ENCODE measurements around the gene MEIS2. TPM values are rescaled to one million over a fixed set of nuclear protein-coding genes. Genes with fewer than 3 reads are reported as not detected.
A peak's percentile ranks its signal among the peaks of the same experiment; 100 is the strongest.

Gene MEIS2
- total RNA-seq, 1 donor from 2014 or later = 44.9 TPM

DNA sequence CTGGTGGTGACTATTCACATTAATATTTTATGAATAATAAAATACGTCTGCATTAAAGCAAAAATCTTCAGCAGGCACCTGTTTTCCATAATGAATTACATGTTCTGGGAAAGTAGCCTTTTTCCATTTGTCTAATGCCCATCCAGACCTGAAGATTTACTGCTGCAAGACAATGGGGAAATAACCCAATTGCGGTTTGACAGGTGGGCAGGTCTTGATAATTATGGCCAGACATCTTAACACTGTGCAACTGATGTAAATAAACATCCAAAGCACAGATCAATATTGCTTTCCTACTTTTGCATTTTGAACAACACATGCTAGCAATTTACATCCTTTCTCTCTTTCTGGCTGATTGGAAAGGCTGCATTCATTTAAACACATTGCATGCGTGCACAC, 173.9 kb downstream of the MEIS2 start:
- intact Hi-C loops (cut with micrococcal nuclease) = no loop called here
- DNase-seq = no peak
- ATAC-seq = no peak

GRCh38 chr15:36925653-36926426, 174.5 kb downstream of the MEIS2 start:
- intact Hi-C loops (cut with micrococcal nuclease) = no loop called here
- ATAC-seq (peak; percentile 52), DNase-seq (no peak)

- intact Hi-C loops (cut with micrococcal nuclease) = no loop called here
- DNase-seq = no peak
- ATAC-seq = no peak
These were observed 175.3 kb downstream of the MEIS2 start for GRCh38 chr15:36925049-36925448.

GRCh38 chr15:36924034-36924433, 176.3 kb downstream of the MEIS2 start:
- no peak for ATAC-seq
- intact Hi-C loops (cut with micrococcal nuclease) = no loop called here
- DNase-seq = no peak

GRCh38 chr15:36921484-36922091, 178.8 kb downstream of the MEIS2 start:
- DNase-seq (no peak), ATAC-seq (peak; percentile 73)
- intact Hi-C loops (cut with micrococcal nuclease) = no loop called here

DNA sequence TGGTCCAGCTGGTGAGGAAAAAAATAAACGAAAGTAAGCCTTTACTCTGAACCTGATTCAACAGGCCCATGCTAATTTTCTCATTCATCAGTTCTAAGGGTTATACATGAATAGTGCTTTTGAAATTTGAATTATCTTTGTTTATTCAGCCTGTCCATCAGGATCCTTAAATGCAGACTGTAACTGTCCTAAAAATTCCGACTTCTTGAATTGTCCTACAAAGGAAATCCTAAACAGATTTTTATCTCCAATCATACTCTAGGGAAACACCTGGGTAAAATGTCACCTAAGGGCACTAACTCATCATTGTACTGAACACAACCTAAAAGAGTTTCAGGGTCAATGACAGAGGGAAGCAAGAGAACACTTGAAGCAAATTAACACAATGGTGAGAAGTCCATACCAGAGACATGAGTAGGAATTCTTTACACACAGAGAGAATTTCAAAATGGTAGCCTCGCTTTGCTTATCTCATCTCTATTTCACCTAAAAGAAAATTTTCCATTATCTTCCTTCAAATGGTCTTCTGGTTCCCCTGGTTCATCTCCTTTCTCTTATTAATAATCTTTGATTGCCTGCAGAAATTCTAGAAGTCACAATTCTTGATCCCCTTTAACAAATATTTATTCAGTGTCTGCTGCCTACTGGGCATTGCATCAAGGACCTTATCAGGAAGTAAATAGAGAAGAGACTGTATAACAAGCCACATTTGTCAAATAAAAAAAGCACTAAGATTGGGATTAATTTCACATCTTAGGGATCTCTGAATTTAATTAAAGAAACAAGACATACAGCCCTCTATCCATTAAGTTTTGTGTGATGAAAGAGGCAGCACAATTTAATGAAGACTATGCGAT, 182.7 kb downstream of the MEIS2 start:
- DNase-seq (no peak), ATAC-seq (no peak)
- intact Hi-C loops (cut with micrococcal nuclease) = no loop called here

GRCh38 chr15:36914960-36915808, 185.2 kb downstream of the MEIS2 start:
- intact Hi-C loops (cut with micrococcal nuclease) = no loop called here
- DNase-seq (no peak), ATAC-seq (peak; percentile 86)

DNA sequence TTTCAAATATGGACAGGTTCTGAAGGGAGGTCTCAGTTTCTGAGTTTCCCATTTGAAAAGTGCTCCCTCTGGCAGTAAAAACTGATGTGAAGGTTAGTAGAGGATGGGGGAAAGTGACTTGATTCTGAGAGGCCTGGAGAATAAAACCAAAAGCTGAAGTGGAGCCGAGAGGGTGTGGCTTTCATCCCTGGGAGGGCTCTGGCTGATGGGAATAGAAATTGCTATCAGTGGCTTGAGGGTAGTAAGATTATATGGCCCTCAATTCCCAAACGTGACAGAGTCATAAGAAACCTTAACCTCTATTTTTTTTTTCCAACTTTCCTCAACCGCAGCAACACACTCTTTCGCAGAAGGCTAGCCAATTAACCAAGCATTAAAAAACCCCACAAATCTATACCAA, 185.9 kb downstream of the MEIS2 start:
- intact Hi-C loops (cut with micrococcal nuclease) = no loop called here
- ATAC-seq (peak; percentile 85), DNase-seq (peak; percentile 54)

DNA sequence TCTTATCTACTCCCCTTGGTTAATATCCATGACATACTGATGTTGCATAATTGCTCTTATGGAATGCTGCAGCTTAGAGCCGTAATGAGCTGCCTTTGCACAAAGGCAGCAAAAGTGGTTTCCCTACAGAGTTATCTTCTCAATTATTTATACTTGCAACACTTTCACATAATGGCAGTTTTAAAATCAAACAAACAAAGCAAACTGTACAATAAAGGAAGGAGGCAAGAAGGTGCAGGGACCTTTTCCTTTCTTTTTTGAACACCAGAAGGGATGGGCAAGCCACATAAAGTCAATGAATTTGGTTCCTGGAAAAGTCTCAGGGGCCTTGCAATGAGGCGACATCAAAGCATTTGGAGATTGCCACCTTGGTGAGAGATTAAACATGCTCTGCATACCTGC, 188.0 kb downstream of the MEIS2 start:
- intact Hi-C loops (cut with micrococcal nuclease) = no loop called here
- no peak for DNase-seq
- ATAC-seq = no peak

DNA sequence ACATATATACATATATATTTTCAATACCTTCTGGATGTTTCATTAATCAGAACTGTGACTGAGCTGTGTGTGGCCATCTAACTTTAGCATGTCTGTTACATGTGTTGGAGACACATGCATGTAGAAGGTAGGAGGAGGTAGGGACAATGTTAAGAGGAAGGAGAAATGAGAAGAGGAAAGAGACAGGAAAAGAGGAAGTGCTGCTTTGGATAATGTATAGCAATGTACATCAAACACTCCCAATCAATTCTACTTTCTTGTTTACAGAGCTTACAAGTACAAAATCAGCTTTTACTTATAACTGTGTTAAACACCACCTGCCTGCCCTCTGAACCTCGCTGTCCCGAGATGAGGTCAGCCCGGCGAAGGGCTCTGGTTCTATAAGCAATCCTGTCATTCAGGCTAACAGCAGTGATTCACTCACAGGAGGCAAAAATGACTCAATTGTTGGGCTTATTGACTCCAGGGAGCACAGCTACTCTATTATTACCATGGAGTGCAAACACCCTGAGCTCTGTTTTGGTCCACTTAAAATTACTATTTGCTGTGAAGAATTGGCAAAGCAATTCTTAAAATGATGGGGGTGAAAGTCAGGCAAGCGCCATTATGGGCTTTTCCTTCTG, 188.9 kb downstream of the MEIS2 start:
- DNase-seq (no peak), ATAC-seq (no peak)
- intact Hi-C loops (cut with micrococcal nuclease) = no loop called here

DNA sequence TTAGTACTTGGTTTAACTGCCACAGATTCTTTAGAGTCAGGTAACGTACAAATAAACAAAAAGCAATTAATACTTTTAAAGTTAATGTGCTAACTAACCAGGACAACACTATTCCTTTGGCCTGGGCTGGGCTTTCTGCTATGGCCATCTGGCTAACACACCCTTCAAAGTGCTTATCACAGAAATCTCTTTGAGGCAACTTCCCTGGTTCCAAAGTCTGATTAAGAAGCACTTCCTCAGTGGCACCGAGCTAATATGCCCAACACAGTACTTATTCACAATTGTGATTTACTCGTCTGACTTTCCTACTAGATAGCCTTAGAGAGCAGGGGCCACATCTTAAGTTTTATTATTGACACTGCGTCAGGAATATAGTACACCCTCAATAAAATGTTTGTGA, 191.4 kb downstream of the MEIS2 start:
- DNase-seq (no peak), ATAC-seq (no peak)
- intact Hi-C loops (cut with micrococcal nuclease) = no loop called here

DNA sequence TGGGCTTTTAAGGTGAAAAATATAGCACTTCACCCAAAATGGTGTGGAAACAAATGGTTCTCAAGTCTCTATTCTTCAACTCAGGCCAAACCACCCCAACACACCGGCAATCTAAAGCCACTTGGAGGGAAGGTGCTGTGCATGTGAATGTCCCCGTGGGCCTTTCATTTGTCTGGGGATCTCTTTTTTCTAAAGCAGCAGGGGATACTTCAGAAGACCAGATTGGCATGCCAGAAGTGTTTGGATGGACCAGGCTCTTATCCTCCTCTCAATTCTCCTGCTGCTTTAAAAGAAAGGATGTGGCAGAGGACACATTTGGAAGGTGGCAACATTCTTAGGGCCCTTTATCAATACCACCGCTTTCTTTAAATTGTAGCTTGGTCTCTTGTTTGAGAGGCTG, 193.1 kb downstream of the MEIS2 start:
- intact Hi-C loops (cut with micrococcal nuclease) = no loop called here
- ATAC-seq (no peak), DNase-seq (no peak)

- no peak for DNase-seq
- intact Hi-C loops (cut with micrococcal nuclease) = no loop called here
- ATAC-seq = peak; percentile 35
These were observed 194.4 kb downstream of the MEIS2 start for GRCh38 chr15:36905908-36906307.

DNA sequence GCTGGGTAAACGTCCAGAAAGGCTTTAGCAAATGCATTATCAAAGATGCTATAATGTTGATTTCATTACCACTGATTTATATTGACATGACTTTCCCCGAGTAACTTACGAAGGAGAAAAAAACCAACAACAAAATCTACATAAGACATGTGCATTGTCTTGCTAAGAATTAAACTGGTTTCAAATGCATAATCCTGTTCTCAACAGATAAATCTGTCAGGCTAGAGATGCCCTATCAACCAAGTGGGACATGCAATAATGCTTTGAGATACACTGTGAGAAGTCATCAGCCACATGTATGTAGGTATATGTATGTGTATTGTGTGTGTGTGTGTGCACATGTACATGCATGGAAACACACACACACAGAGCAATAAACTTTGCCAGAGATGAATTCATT, 195.6 kb downstream of the MEIS2 start:
- DNase-seq = no peak
- intact Hi-C loops (cut with micrococcal nuclease) = no loop called here
- no peak for ATAC-seq

- intact Hi-C loops (cut with micrococcal nuclease) = no loop called here
- no peak for DNase-seq
- peak; percentile 52 for ATAC-seq
These were observed 196.3 kb downstream of the MEIS2 start for GRCh38 chr15:36903922-36904556.

- intact Hi-C loops (cut with micrococcal nuclease) = no loop called here
- ATAC-seq = no peak
- no peak for DNase-seq
These were observed 197.2 kb downstream of the MEIS2 start for GRCh38 chr15:36903195-36903594.

DNA sequence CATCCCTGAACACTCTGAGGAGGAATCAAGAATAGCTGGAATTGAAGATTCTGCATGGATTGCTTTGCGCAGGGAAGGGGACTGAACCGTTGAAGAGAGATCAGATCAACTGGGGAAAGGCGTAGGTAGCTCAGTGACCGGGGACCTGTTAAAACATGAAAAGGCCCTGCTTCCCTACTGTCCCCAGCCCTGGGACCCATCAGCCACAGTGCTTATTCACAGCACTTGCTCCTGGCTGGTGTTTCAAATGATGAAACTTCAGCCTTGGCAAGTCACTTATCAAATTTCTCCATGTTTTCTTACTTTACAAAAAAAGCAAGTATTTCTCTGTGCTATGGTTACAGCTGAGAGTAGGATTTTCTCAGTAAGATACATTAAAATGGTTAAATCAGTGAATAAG, 199.3 kb downstream of the MEIS2 start:
- ATAC-seq (peak; percentile 21), DNase-seq (no peak)
- intact Hi-C loops (cut with micrococcal nuclease) = no loop called here

DNA sequence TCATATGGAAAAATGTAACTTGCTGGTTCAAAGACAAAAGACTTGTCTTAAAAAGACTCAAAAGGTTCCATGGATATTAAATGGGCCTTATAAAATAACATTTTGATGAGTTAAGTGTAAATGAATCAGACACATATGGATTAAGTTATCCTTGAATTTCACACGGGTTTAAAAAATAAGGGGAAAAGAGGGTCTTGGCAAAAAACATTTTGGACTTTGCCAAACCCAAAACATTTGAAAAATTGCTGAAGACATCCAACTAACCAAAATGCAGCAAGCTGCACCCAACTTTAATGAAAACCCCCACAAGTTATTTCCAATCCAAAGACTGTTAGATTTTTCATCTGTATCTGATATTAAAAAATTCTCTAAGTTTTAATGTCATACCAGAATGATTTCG, 200.7 kb downstream of the MEIS2 start:
- intact Hi-C loops (cut with micrococcal nuclease) = no loop called here
- ATAC-seq (no peak), DNase-seq (no peak)

Measured in left ventricle myocardium superior (tissue), 1 donor.